AG04449 (cell line): Measurements from ENCODE around the gene PHF21A.

Experiments used
- CTCF ChIA-PET: fragments of 350-600 bp; formaldehyde crosslinking; extraction: SDS; loops from one replicate; lab custom pipeline; 2021; ENCODE audit warnings: antibody characterized with exemption; lab: Yijun Ruan, JAX
- POLR2A ChIA-PET: fragments of 400-600, 350-600 bp; formaldehyde crosslinking; extraction: SDS; loops from one replicate; lab custom pipeline; 2020; ENCODE audit warnings: antibody characterized with exemption, inconsistent platforms; lab: Yijun Ruan, JAX
- DNase-seq: peaks from one replicate; pipeline ENCODE4 v3.0.0-alpha.2; 2010; ENCODE audit warnings: low read depth, low spot score
- H3K4me3 ChIP-seq: 2 replicates; pipeline ENCODE4 v1.5.1; 2011; ENCODE audit warnings: low read depth, mild to moderate bottlenecking, control low read depth, low read length
- TF ChIP-seq, protein P1 (sequence below): IDR thresholded peaks from one replicate; pipeline ENCODE4 v1.5.1; 2011; ENCODE audit warnings: mild to moderate bottlenecking, moderate library complexity, low read length, control low read depth, inconsistent platforms; ENCODE audit not compliant: insufficient read depth; ENCODE audit errors: missing control alignments

Gene PHF21A

DNA sequence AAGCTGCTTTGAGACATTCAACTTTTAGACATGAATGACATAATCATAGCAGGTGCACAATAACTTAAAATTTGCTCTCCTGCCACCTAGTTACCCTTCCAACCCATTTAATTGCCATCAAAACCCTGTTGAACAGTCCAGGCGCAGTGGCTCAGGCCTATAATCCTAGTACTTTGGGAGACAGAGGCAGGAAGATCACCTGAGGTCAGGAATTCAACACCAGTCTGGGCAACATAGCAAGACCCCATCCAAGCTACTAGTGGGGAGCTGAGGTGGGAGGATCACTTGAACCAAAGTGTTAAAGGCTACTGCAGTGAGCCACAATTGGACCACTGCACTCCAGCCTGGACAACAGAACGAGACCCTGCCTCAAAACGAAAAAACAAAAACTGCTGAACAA lies 4.0 kb upstream of the PHF21A start:
- CTCF ChIA-PET, result interaction anchor here (1.3 to 2.2 kb wide), 4 partner anchors 9 to 183 kb away, joined by 3 to 11 read pairs (median 4); no protein-coding TSS in a partner anchor
- TF ChIP-seq, protein P1, sequence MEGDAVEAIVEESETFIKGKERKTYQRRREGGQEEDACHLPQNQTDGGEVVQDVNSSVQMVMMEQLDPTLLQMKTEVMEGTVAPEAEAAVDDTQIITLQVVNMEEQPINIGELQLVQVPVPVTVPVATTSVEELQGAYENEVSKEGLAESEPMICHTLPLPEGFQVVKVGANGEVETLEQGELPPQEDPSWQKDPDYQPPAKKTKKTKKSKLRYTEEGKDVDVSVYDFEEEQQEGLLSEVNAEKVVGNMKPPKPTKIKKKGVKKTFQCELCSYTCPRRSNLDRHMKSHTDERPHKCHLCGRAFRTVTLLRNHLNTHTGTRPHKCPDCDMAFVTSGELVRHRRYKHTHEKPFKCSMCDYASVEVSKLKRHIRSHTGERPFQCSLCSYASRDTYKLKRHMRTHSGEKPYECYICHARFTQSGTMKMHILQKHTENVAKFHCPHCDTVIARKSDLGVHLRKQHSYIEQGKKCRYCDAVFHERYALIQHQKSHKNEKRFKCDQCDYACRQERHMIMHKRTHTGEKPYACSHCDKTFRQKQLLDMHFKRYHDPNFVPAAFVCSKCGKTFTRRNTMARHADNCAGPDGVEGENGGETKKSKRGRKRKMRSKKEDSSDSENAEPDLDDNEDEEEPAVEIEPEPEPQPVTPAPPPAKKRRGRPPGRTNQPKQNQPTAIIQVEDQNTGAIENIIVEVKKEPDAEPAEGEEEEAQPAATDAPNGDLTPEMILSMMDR, result no peak
- POLR2A ChIA-PET, result no interaction called here
- no peak overlapping the region for H3K4me3 ChIP-seq
- no peak for DNase-seq

DNA sequence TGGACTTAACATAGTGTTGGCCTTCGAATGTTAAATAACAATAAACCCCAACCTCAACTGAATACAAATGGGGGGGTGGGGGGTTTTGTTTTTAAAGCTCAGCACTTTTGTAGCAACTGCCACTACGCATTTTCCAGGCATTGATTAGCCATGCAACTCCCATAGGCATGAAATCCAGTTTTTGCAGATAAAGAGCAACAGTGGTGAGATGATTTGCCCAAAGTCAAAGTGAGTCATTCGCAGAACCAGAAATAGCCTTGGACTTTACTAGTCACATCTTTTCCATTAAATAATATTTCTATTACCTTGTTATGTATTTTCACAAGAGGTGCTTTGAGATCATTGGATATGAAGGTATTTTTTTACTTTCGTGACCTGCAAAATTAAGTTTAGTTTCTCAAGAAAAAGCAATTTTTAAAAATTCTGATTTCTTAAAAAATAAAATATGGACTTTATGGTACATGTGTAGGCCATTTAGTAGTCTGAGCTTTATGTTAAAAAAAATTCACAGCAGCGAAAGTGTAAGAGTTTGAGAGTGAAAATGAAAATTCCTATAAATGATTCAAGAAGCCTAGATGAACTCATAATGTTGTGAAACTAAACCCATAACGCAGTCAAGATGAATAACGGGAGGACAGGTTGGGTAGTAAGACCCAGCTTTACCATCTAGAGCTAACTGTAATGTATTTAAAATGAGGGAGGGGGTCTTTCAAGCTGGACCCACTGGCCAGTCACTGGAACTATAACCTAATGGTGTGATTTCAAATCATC lies 1.9 kb upstream of the PHF21A start:
- TF ChIP-seq, protein P1, result no peak
- CTCF ChIA-PET, result interaction anchor here (0.6 to 2.2 kb wide), 8 partner anchors 9 to 192 kb away, joined by 3 to 11 read pairs (median 4); no protein-coding TSS in a partner anchor
- POLR2A ChIA-PET, result no interaction called here
- 0 out of 2 replicates have a peak overlapping the region, but pooled peaks have one; percentile 64 for H3K4me3 ChIP-seq
- DNase-seq, result no peak

DNA sequence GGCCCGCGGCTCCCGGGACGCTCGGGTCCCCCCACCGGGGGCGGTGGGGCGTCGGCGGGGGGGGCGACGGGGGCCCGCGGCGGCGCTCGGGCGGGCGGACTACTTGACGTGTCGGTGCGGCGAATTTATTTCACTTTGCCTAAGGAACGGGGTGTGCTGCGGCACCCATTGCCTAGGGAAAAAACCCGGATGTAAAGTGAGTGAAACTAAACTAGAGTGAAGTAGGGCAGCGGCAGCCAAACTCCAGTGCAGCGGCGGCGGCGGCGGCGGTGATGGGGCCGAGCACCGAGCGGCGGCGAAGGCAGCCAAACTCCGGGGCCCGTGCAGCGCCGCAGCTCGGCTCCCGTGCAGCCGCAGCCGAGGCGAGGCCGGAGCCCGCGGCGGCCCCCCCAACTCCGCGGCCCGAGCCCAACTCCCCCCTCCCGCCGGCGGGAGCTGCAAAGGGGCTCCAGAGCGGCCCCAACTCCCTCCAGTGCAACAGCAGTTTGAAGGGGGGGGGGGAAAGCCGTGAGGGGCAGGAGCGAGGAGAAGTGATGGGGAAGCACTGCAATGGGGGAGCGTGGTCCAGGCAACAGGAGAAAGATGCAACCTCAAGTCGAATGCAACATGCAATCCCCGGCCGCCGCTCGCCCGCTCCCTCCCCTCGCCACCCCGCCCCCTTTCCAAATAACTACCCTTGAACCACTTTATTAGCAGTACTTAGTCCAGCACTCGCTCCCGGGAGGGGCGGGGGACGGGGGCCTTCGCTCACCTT lies 647 bp upstream of the PHF21A start:
- peak overlapping the region; percentile 64 for H3K4me3 ChIP-seq
- CTCF ChIA-PET, result interaction anchor here (1.5 to 1.7 kb wide), 2 partner anchors 13 to 118 kb away, joined by 4 to 6 read pairs; no protein-coding TSS in a partner anchor
- TF ChIP-seq, protein P1, result no peak
- DNase-seq, result peak; percentile 67
- POLR2A ChIA-PET, result no interaction called here

DNA sequence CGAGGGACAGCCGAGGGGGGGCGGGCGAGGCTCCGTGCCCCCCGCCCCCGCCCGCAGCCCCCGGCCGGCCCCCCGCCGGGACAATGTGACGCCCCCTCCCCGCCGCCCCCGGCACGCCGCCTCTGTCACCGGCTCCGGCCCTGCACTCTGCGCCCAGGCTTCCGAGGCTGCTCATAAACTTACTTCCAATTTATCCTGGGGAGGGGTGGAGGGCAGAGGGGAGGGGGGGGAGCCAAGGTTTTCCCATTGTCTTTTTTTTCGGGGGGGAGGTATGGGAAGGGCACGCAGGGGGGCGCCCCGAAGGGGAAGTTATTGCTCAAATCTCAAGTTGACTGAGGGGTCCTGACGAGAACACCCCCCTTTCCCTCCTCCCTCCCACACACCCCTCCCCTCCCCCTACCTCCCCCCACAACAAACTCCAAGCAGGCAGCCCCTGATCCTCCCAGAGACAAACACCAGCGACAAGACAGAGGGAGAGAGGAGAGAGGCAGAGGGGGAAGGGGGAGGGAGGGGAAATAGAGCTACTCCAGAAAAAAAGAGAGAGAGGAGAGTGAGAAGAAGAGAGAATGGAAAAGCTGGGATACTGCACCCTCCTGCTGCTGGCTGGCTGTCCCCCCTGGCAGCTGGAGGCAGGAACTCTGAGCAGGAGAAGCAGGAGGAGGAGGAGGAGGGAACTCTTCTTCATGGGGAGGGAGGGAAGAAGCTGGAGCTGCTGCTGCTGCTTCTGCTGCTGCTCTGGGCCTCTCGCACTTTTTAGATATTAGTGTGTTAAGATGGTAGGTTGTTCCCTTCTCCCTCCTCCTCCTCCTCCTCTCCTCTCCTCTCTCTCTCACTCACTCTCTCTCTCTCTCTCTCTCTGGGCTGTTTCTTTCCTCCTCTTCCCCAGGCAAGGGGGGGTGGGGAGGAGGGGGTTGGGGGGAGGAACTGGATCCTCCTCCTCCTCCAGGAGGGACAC lies 631 bp downstream of the PHF21A start:
- peak overlapping the region; percentile 64 for H3K4me3 ChIP-seq
- peak; percentile 26 for DNase-seq
- ChIA-PET CTCF (interaction anchor here (1.1 kb wide), 1 partner anchor 155 kb away, joined by 3 read pairs; no protein-coding TSS in a partner anchor), POLR2A (interaction anchor here (0.6 kb wide), 1 partner anchor 9 kb away, joined by 3 read pairs; no protein-coding TSS in a partner anchor)
- TF ChIP-seq, protein P1, result no peak

DNA sequence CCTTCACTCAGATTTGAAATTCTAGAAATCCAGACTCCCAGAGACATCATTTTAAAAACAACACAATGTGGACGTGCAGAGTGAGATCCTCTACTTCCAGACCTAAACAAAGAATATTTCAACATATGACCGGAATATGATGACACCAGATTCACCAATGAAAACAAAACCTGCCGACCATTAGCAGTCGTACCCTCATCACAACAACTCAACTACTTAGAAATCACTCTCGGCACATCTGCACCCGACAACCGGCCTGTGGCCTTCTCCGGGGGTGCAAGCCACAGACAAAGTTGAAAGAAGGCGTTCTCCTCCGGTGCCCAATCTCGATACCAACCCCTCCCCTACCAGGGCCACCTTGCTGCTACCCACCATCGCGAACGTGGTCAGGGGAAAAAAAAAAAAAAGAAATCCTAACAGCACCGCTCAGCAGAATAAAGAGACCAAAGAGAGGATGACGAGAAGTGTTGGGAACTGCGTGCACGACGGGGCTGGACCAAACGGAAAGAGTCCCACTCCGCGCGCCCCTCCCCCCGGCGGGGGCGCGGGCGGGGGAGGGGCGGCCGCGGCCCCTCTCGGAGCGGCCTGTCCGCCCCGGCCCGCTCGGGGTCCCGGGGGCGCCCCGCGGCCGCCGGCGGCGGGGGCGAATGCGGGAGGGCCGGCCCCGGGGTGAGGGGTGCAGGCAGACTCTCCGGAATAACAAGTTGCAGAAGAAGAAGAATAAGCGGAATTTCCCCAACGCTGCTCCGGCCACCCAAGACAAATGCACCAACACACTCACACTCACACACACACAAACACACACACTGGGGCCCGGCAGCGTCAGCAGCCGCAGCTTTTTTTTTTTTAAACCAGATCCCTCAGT lies 1.7 kb downstream of the PHF21A start:
- ChIA-PET POLR2A (no interaction called here), CTCF (interaction anchor here (0.6 to 1.3 kb wide), 3 partner anchors 20 to 190 kb away, joined by 3 read pairs; no protein-coding TSS in a partner anchor)
- peak overlapping the region; percentile 64 for H3K4me3 ChIP-seq
- peak; percentile 21 for DNase-seq
- TF ChIP-seq, protein P1, result no peak
